ENCODE data around the gene CNBD2. TPM values are rescaled to one million over a fixed set of nuclear protein-coding genes. Genes with fewer than 3 reads are reported as not detected.
"Not testable (repeated sequence)": the region's sequence is repeated elsewhere in the genome, so short reads cannot be mapped to it uniquely, and the experiment has no call there.

CNBD2 gene
- total RNA-seq, 1 donor from 2014 or later, result 4.6 TPM

DNA sequence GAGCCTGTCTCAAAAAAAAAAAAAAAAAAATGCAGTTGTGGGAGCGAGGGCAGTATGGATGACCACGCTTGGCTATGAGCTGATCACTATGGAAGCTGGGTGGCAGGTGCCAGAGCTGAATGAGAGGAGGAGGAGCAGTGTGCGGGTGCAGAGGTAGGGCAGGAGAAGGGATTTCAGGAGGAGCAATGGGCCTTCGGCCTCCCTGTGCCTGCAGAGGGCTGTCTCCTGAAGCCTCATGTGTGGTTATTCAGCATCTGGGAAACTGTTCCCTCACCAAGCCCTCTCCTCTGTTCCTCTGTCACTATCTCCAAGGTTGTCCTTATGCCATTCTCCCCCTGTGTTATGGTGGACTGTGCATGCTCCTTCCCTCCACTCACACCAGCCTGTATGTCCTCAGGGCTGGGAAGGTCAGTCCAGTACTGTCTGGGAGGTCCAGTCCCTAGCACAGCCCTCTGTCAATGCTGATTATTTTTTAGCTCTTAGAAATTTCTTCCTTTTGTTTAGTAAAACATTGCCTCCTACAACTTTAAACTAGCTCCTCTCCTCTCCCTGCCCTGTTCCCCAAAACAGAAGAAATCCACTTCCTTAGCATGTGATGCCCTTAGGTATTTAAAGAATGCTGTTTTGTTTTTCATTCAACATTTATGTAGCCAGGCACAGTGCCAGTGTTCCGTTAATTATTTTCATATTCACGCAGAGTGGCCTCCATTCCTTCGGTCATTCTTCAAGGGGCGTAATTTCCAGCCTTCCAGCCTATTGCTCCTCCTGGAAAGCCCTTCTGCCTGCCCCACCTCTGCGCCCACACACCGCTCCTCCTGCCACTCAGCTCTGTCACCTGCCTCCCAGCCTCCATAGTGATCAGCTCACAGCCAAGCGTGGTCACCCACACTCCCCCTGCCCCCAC lies 48.9 kb downstream of the CNBD2 start:
- intact Hi-C loops (cut with micrococcal nuclease), result no loop called here

DNA sequence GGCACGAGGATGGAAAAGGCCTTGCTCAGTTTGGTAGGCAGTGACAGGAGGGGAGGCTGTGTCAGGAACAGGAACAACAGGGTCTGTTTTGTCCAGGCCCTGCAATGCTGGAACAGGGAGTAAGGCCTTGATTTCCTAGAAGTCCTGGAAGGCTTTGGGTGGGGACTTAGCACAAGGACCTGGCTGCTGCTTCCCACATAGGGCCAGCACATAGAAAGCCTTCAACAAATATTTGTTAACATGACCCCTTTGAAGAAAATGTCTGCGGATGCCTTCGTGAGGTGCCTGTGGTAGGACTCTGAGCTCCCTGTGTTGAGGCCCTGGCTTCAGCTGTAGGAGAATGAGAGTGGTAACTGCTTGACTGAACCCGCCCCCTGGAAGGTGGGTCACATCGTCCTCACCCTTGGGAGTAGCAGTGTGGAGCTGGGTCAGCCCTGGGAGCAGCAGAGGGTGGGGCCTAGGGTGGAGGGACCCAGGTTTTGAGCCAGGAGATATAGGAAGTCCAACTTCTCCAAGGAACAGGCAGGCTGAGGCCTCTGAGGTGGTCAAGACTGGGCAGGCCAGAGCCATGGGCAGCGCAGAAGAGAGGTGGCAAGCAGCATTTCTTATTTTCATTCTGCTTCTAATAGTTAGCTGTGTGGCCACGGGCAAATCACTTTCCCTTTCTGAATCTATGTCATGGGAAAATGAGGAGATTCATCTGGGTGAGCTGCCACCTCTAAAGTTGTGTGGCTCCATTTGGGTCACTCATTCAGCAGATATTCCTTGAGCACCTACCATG lies 50.0 kb downstream of the CNBD2 start:
- intact Hi-C loops (cut with micrococcal nuclease), result no loop called here

DNA sequence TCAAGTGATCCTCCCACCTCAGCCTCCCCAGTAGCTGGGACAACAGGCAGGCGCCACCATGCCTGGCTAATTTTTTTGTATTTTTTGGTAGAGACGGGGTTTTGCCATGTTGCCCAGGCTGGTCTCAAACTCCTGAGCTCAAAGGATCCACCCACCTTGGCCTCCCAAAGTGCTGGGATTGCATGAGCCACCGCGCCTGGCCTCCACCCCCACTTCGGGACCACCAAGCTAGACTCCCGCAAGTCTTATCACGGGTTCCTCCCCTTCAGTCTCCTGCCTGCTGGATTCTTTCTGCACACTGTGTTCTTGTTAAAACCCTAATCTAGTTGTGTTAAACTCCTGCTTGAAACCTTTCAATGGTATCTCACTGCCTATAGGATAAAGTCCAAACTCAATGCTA lies 57.7 kb downstream of the CNBD2 start:
- intact Hi-C loops (cut with micrococcal nuclease), result not testable (repeated sequence)

DNA sequence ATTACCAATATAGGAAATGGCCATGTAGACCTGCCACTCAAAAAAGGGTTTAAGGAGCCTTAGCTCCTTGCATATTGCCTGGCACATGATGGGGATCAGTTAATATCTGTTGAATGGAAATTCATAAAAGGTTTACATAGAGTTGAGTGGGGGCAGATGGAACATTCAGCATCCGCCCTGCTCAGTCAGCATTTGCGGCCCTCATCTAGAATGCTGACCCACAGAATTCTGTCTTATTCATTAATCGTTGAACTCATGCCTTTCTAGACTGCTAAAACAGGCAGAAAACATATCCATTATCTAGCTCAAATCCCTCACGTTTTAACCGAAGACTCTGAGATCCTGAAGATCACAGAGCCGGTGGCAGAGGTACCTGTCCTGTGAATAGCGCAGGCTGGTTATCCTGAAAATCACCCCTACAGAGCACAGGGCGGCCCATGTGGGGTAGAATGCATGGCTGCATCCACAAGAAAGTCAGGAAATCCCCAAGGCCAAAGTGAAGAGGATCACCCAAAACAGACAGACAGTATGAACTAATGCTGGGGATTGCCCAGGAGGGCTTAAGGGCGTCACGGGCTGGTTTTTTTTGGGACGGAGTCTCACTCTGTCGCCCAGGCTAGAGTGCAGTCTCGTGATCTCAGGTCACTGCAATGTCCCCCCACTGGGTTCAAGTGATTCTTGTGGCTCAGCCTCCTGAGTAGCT lies 59.9 kb downstream of the CNBD2 start:
- intact Hi-C loops (cut with micrococcal nuclease), result no loop called here

DNA sequence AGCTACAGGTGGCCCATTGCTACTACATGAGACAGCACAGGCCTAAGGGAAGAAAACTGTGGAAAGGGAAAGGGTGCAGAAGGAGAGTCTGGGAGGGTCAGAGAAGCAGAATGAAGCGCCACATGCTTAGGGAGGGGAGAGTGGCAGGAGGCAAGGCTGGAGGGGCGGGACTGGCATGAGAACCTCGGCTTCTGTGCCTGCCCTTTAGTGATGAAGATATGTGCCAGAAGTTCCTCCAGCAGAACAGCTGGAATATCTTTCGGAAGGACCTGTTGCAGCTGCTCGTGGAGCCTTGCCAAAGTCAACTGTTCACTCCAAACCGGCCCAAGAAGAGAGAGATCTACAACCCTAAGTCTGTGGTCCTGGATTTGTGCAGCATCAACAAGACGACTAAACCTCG lies 61.8 kb downstream of the CNBD2 start:
- intact Hi-C loops (cut with micrococcal nuclease), result no loop called here

DNA sequence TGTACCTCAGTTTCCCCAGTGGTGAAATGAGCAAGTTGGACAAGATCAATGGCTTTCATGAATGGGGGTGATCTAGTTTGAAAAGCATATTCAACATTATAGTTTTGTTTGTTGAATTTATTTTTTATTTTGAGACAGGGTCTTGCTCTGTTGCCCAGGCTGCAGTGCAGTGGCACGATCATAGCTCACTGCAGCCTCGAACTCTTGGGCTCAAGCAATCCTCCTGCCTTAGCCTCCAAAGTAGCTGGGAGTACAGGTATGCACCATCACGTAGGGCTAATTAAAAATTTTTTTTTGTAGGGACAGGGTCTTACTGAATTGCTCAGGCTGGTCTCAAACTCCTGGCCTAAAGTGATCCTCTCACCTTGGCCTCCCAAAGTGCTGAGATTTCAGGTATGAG lies 63.4 kb downstream of the CNBD2 start:
- intact Hi-C loops (cut with micrococcal nuclease), result no loop called here

DNA sequence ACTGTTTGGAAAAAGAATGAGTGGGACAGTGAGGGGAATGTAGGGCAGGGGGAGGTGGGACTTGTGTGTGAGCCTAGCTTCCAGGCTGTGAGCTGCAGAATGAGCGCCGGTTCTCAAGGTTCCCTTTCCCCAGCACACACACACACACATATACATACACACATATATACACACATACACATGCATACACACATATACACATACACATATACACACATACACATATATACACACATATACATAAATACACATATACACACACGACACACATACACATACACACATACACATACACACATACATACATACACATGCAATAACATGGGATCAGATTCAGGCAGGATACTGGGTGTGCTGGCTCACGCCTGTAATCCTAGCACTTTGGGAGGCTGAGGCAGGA lies 66.5 kb downstream of the CNBD2 start:
- intact Hi-C loops (cut with micrococcal nuclease), result no loop called here

DNA sequence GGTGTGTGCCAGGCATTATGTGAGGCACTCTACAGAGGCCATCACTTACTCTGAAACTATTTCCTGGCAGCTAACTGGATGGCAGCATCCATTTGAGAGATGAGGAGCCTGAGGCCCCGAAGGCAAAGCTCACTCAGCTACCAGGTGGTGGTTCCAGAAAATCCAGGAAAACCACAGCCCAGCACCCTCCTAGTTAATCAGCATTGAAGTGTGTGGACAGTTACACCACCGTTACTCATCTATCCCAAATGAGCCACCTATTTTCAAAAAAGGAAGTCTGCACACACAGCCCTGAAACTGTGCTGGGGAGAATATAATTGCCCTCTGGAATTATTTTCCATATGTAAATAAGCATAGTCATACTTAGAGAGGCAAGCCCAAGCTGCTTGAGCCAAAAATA lies 67.4 kb downstream of the CNBD2 start:
- intact Hi-C loops (cut with micrococcal nuclease), result no loop called here

DNA sequence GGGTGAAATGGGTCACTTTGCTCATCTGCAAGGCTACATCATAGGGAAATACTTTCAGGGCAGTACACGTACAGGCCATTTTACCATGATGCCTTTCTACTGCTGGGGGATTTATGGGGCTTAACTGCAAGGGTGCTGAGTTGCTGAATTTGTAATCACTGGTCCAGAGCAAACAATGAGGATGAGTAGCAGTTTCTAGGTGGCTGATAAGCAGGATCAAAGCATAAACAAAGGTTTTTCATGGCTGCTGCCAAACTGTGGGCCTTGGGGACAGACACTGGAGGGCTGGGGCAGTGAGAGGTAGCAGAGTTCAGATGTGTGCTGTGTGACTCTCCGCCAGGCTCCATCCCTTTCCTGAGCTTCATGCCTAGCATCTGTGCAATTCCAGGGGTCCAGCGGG lies 68.3 kb downstream of the CNBD2 start:
- intact Hi-C loops (cut with micrococcal nuclease), result no loop called here

DNA sequence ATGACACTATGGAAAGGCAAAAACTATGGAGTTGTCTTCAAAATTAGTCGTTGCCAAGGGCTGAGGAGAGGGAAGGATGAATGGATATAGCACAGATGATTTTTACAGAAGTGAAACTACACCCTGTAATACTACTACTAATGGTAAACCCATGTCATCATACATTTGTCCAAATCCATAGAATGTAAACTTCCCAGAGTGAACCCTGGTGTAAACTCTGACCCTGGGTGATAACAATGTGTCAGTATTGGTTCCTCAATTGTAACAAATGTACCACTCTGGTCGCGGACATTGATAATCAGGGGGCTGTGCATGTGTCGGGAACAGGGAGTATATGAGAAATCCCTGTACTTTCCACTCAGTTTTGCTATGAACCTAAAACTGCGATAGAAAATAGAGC lies 72.2 kb downstream of the CNBD2 start:
- intact Hi-C loops (cut with micrococcal nuclease), result no loop called here

DNA sequence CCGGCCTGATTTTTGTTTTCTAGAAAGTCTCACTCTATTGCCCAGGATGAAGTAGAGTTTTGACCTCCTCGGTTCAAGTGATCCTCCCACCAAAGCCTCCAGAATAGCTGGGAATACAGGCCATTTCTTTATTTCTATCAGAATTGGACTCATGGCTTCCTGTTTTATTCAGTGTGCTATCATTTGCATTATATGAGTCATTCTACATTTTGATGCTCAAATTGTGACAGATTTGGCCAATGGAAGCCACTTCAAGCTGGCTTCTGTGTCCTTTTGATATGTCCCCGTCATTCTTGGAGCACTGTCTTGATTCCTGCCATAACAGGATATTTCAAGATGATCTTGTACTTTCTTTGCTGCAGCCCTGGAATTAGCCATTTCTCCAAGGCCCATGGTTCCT lies 75.1 kb downstream of the CNBD2 start:
- intact Hi-C loops (cut with micrococcal nuclease), result no loop called here

DNA sequence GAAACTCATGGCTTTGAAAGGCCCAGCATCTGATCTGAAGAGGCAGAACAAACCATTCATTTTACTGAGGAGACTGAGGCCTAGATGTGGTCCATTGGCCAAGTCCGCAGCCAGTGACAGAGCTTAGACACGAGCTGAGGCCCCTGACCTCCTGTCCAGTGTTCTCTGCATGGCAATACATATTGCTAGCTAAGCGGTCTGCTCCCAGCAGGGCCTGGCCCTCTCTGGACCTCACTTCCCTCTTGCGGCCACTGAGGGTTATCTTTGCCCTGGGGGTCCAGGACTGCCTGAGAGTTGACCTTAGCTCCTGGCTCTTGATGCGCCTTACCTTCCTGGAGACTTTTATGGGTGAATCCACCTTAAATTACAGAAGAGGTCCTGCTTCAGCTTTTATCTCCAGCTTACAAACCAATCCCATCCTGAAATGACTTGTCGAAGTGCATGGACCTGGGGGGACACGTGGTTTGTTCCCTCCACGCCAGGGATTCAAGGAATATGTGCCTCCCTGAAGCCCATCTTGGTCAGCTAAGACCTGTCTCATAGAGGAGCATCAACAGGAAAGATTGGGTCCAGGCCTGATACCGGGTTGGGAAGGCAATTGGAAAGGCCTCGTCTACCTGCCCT lies 75.6 kb downstream of the CNBD2 start:
- intact Hi-C loops (cut with micrococcal nuclease), result no loop called here

DNA sequence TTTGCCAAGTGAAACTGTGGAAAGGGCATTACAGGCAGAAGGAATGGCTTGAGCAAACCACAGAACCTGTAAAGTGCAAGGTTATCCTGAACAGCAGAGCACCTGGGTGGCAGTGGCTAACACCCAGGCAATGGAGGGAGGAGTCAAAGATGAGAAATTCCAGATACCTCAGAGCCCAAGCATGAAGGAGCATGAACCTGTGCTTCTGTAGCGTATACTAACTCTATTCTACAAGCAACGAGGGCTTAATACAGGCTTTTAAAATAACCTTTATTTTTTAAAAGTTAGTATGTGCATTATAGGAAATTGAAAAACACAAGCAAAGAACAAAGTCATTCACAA lies 77.0 kb downstream of the CNBD2 start:
- intact Hi-C loops (cut with micrococcal nuclease), result no loop called here

DNA sequence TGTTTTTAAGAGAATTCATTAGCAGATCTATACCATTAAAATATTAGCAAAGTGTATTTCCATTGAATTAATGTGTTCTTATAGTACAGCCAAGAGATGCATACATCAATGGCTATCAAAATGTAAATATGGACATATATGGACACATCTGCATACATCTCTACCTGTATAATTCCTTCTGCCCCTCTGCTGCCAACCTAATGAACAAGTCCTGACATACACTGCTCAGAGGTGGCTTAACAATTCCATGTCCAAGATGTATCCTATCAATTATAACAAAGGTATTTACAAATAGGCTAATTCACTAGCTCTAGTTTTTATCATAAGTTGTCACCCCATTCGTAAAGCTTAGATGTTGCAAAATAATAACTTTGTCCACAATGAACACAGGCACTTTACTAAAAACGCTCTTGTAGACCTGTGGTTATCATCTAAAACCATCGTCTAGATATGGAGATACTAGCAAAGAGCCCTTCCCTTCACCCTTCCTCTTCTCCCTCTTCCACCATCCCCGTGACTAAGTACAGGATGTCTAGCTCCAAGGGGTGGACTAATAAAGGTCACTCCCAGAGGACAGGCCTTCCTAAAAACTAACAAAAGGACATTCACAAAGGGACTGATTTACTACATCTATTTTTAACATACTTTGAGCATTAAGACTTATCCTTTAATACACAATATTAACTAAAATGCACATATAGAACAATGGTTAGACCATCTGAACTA lies 77.8 kb downstream of the CNBD2 start:
- intact Hi-C loops (cut with micrococcal nuclease), result not testable (repeated sequence)

DNA sequence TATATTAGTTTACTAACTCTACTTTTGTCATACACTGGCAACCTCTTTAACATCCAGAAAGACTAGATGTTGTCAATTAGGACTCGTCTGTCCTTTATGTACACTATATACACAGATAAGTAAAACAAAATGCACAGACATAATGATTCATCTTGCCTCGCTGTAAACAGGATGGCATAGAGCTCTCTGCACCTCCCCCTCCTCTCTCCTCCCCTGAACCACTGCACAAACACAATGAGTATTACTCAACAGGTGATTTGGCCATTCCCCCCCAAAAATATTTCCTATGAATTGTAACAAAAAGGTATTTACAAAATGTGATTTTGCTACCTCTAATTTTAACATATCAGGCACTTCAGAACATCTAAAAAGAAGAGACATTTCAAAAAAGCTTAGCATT lies 81.0 kb downstream of the CNBD2 start:
- intact Hi-C loops (cut with micrococcal nuclease), result not testable (repeated sequence)

DNA sequence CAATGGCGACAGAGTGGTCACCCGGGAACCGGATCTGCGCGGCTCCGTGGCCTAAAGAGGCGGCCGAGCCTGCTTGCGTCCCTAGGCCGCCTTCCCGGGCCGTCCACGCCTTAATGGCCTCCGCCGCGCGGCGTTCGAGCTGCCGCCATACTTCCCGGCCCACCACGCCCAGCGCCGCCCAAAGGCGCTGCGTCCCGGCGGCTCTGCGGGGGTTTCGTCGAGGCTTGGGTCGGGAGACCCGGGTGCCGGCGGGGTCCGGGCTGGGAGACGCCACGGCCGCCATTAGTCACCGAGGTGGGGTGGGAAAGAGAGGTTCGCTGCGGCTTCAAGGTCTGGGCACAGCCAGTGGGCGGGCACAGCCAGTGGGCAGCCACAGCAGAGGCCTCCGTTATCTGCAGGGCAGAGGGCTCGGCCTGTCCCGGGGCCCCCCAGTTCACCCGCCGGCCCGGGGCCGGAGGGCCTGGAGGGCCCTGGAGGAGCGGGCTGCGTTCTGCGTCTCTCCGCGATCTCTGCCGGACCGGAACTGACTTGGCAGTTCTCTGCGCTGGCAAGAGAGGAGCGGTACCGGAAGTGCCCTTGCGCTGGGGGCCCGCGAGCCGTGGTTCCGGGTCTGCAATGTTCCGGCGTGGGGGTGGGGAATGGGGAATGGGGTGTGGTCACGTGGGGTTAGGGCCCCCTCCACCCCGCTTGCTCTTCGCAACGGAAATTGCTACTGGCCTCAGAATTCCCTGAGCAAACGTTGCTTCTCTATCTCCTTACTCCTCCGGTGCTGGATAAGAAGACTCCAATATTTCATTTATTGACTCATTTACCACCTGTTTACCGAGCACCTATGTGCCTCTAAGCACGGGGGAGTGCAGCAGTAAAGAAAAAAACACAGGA lies 82.3 kb downstream of the CNBD2 start:
- intact Hi-C loops (cut with micrococcal nuclease), result loop anchor here (1.0 to 5.0 kb wide), 5 partner anchors 14 to 433 kb away; partner anchors contain the start of genes AAR2 and SPAG4

DNA sequence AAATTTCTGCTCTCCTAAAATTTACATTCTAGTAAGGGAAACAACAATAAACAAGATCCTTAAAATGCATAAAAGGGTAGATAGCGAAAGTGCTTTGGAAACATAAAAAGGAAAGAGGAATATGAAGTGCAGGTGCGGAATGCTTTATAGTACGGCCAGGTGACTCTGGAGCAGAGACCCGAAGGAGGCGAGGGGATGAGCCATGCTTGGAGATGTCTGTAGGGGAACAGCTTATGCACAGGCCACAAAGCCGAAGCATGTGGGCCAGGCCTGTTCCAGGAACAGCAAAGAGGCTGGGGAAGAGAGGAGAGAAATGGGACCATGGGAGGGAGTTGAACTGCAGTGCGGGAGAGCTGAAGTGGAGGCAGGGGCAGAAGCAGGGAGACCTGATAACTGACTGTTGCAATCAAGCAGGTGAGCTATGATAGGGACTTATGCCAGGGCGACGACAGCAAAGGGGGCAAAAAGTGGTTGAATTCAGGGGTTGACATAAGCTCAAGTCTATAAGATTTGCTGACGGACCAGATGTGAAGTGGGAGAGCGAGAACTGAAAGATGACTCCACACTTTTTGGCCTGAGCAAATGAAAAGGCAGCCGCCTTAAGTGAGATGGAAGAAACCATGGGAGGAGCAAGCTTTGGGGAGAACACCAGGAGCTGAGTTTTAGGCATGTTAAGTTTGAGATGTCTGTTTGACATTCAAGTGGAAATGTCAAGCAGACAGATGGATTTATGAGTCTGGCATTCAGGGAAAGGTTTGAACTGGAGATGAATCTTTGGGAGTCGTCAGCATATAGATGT lies 83.1 kb downstream of the CNBD2 start:
- intact Hi-C loops (cut with micrococcal nuclease), result loop anchor here (1.0 to 5.0 kb wide), 4 partner anchors 13 to 434 kb away; partner anchors contain the start of genes AAR2 and SPAG4

DNA sequence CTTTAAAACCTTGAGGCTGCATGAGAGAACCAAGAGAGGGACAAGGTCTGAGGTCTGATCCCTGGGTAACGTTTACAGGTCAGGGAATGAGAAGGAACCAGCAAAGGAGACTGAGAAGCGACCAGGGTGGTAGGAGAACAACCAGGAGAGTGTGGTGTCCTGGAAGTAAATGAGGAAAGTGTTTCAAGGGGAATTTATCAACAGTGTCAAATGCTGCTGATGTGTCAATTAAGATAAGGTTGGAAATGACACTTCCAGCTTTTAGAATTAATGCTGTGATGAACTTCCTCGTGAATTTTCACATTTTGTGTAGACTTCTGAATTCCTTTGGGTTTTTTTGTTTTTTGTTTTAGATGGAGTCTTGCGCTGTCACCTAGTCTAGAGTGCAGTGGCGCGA lies 83.7 kb downstream of the CNBD2 start:
- intact Hi-C loops (cut with micrococcal nuclease), result loop anchor here (5.0 kb wide), 2 partner anchors 40 to 435 kb away; partner anchors contain the start of gene SPAG4
